Panc1 (cell line): ENCODE data around the gene EEF2K. TPM values are rescaled to one million over a fixed set of nuclear protein-coding genes. Genes with fewer than 3 reads are reported as not detected.

Source experiments
- ATAC-seq: fragments of 200-7000 bp; cut with Tn5 transposase; 2 replicates; pipeline ENCODE4 v1.9.1; 2020; ENCODE audit warnings: mild to moderate bottlenecking, moderate library complexity
- BruUV-seq: library from RNA; stranded (reverse); fragments of 400-500 nt; replicated peaks from 2 replicates; lab custom pipeline; 2021; lab: Mats Ljungman, UMichigan
- CTCF ChIA-PET: fragments of 300-600 bp; sonication (Branson Sonifier 250); formaldehyde crosslinking; loops from one replicate; lab custom pipeline; 2022; ENCODE audit warnings: antibody characterized with exemption; lab: Charles Lee
- POLR2A ChIA-PET: fragments of 300-600 bp; sonication (Branson Sonifier 250); formaldehyde crosslinking; loops from one replicate; lab custom pipeline; 2022; ENCODE audit warnings: antibody characterized with exemption; lab: Charles Lee
- DNase-seq: peaks from one replicate; pipeline ENCODE4 v3.0.0-alpha.2; 2010; ENCODE audit warnings: low read depth, low spot score
- H3K27ac ChIP-seq: 2 replicates; pipeline ENCODE4 v1.5.1; 2011; ENCODE audit warnings: mild to moderate bottlenecking, low read length, inconsistent platforms
- H3K27me3 ChIP-seq: fragments of 200-500 bp; sonication (Bioruptor generic); 2 replicates; pipeline ENCODE4 v1.6.0; 2014; ENCODE audit warnings: low read length, inconsistent platforms; ENCODE audit not compliant: control insufficient read depth, insufficient read depth
- H3K36me3 ChIP-seq: fragments of 200-500 bp; sonication (Bioruptor generic); 2 replicates; pipeline ENCODE4 v1.5.1; 2014; ENCODE audit warnings: inconsistent platforms, mild to moderate bottlenecking, low read length, moderate library complexity; ENCODE audit not compliant: control insufficient read depth, insufficient read depth
- H3K4me1 ChIP-seq: 2 replicates; pipeline ENCODE4 v1.5.1; 2011; ENCODE audit warnings: inconsistent platforms, mild to moderate bottlenecking, low read length, moderate library complexity; ENCODE audit not compliant: control insufficient read depth, insufficient read depth
- H3K4me3 ChIP-seq, 2 experiments: 2 replicates each; pipeline ENCODE4 v1.5.1; 2011 to 2012; ENCODE audit warnings: low read depth in 2 of 2, low read length in 2 of 2, mild to moderate bottlenecking in 2 of 2, inconsistent platforms in 1 of 2, moderate library complexity in 1 of 2
- H3K9me3 ChIP-seq: fragments of 200-500 bp; sonication (Bioruptor generic); 2 replicates; pipeline ENCODE4 v1.5.1; 2014; ENCODE audit warnings: low read depth, mild to moderate bottlenecking, inconsistent platforms, low read length, moderate library complexity; ENCODE audit not compliant: control insufficient read depth, insufficient read depth
- POLR2AphosphoS5 ChIP-seq: IDR thresholded peaks from 2 replicates; pipeline ENCODE4 v1.6.1; 2012; ENCODE audit warnings: mild to moderate bottlenecking, low read depth, low read length, moderate library complexity
- SIN3A ChIP-seq: IDR thresholded peaks from 2 replicates; pipeline ENCODE4 v1.6.1; 2012; ENCODE audit warnings: low read depth, mild to moderate bottlenecking, low read length, moderate library complexity, borderline replicate concordance; ENCODE audit not compliant: insufficient read depth
- TCF7L2 ChIP-seq: IDR thresholded peaks from 2 replicates; pipeline ENCODE4 v1.6.1; 2011; ENCODE audit warnings: mild to moderate bottlenecking, low read depth, low read length, inconsistent platforms
- in situ Hi-C: cut with HindIII; loops from 2 replicates; pipeline ENCODE4 v1.10.0; 2016; ENCODE audit warnings: low sequenced_read_pairs, low pct_unique_long_range_greater_than_20kb
- intact Hi-C: fragments of 100-400 bp; cut with micrococcal nuclease; formaldehyde crosslinking; loops from one replicate; pipeline ENCODE4 v1.10.0; 2022; ENCODE audit not compliant: unreplicated experiment
- total RNA-seq: library from RNA; stranded (reverse); gene quantifications from one replicate; pipeline ENCODE4 v1.2.1, GENCODE V29; 2021; ENCODE audit not compliant: unreplicated experiment
- TF ChIP-seq, protein P1 (sequence below): fragments of 450-650 bp; IDR thresholded peaks from 2 replicates; pipeline ENCODE4 v1.5.1; 2017; ENCODE audit warnings: mild to moderate bottlenecking
- TF ChIP-seq, protein P2 (sequence below), 2 experiments: IDR thresholded peaks; 2 replicates each; pipeline ENCODE4 v1.6.1; 2011 to 2012; ENCODE audit warnings: low read depth in 2 of 2, control low read depth in 1 of 2, low read length in 1 of 2, mild to moderate bottlenecking in 1 of 2, moderate library complexity in 1 of 2; ENCODE audit not compliant: insufficient read depth in 1 of 2

EEF2K gene
- total RNA-seq, 1 experiment from 2014 or later, result 15.0 TPM

DNA sequence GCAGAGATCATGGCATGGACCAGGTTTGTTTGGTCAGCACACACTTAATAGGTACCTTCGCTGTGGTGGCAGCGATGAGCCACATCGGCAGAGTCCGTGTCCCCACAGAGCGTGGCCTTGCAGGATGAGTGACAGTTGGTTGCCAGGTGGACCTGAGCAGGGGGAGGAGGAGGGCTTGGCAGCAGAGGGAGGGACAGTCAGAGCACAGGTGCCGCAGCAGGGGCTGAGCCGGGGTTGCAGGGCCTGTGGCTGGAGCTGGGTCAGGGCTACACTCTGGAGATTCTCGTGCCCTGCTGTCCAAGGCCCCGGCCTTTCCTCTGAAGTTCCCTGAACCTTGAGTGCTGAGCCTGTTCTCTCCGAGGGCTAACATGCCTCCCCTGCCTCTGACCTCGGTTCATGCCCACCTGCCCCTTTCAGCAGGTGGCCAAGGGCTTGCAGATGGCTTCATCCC is 116.0 kb downstream of the EEF2K start:
- H3K27ac ChIP-seq, result no peak overlapping the region
- ChIA-PET CTCF (interaction anchor here (2.1 kb wide), 1 partner anchor 21 kb away, joined by 9 read pairs; no protein-coding TSS in a partner anchor), POLR2A (no interaction called here)
- DNase-seq (no peak), ATAC-seq (no peak)
- H3K36me3 ChIP-seq, result no peaks in the 10 kb centered on the region; the same call in none of the 2 replicates
- TF ChIP-seq TCF7L2 (no peak), SIN3A (no peak), POLR2AphosphoS5 (no peak)
- TF ChIP-seq, protein P1, sequence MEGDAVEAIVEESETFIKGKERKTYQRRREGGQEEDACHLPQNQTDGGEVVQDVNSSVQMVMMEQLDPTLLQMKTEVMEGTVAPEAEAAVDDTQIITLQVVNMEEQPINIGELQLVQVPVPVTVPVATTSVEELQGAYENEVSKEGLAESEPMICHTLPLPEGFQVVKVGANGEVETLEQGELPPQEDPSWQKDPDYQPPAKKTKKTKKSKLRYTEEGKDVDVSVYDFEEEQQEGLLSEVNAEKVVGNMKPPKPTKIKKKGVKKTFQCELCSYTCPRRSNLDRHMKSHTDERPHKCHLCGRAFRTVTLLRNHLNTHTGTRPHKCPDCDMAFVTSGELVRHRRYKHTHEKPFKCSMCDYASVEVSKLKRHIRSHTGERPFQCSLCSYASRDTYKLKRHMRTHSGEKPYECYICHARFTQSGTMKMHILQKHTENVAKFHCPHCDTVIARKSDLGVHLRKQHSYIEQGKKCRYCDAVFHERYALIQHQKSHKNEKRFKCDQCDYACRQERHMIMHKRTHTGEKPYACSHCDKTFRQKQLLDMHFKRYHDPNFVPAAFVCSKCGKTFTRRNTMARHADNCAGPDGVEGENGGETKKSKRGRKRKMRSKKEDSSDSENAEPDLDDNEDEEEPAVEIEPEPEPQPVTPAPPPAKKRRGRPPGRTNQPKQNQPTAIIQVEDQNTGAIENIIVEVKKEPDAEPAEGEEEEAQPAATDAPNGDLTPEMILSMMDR, result no peak
- TF ChIP-seq, protein P2, sequence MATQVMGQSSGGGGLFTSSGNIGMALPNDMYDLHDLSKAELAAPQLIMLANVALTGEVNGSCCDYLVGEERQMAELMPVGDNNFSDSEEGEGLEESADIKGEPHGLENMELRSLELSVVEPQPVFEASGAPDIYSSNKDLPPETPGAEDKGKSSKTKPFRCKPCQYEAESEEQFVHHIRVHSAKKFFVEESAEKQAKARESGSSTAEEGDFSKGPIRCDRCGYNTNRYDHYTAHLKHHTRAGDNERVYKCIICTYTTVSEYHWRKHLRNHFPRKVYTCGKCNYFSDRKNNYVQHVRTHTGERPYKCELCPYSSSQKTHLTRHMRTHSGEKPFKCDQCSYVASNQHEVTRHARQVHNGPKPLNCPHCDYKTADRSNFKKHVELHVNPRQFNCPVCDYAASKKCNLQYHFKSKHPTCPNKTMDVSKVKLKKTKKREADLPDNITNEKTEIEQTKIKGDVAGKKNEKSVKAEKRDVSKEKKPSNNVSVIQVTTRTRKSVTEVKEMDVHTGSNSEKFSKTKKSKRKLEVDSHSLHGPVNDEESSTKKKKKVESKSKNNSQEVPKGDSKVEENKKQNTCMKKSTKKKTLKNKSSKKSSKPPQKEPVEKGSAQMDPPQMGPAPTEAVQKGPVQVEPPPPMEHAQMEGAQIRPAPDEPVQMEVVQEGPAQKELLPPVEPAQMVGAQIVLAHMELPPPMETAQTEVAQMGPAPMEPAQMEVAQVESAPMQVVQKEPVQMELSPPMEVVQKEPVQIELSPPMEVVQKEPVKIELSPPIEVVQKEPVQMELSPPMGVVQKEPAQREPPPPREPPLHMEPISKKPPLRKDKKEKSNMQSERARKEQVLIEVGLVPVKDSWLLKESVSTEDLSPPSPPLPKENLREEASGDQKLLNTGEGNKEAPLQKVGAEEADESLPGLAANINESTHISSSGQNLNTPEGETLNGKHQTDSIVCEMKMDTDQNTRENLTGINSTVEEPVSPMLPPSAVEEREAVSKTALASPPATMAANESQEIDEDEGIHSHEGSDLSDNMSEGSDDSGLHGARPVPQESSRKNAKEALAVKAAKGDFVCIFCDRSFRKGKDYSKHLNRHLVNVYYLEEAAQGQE (IDR thresholded peaks at IDR 0.05; ENCODE audit: insufficient read depth in 1 of 2, low read depth in 2 of 2, low read length in 1 of 2), result no peak
- H3K9me3 ChIP-seq, result no peaks in the 10 kb centered on the region
- H3K4me1 ChIP-seq, result no peaks in the 10 kb centered on the region
- BruUV-seq, result no TSS peak
- no peak overlapping the region for H3K4me3 ChIP-seq
- in situ Hi-C loops, result no loop called here
- H3K27me3 ChIP-seq, result no peaks in the 10 kb centered on the region
- intact Hi-C loops, result no loop called here

DNA sequence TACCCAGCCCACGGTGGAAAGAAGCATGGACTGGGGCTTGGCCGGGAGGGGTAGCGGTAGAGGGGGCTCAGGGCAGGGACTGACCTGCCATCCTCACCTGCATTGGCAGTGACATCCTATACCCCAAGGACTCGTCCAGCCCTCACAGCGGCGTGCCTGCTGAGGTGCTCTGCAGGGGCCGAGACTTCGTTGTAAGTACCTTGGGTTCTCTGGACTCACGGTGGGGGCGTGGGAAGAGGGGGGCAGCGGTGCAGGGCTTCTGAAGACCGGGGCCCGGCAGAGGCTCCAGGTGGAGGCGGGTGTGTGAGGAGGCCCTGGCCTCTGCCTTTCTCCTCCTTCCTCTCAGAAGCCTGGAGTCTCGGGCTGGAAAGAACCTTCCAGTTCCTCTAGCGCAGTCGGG is 116.7 kb downstream of the EEF2K start:
- no peak overlapping the region for H3K4me3 ChIP-seq
- H3K4me1 ChIP-seq, result no peaks in the 10 kb centered on the region
- no peaks in the 10 kb centered on the region for H3K27me3 ChIP-seq
- POLR2A ChIA-PET, result no interaction called here
- in situ Hi-C loops, result no loop called here
- no peaks in the 10 kb centered on the region for H3K9me3 ChIP-seq
- ATAC-seq, result no peak
- TF ChIP-seq, protein P1, result no peak
- TF ChIP-seq SIN3A, result no peak
- no peak for TF ChIP-seq TCF7L2
- TF ChIP-seq POLR2AphosphoS5, result no peak
- TF ChIP-seq, protein P2 (IDR thresholded peaks at IDR 0.05; ENCODE audit: insufficient read depth in 1 of 2, low read depth in 2 of 2, low read length in 1 of 2), result no peak
- no peak overlapping the region for H3K27ac ChIP-seq
- no peaks in the 10 kb centered on the region; the same call in none of the 2 replicates for H3K36me3 ChIP-seq
- CTCF ChIA-PET, result no interaction called here
- BruUV-seq, result no TSS peak
- intact Hi-C loops, result no loop called here
- DNase-seq, result no peak
